Skeletal muscle tissue (tissue), 4 donors: ENCODE data around the gene HAL. TPM values are rescaled to one million over a fixed set of nuclear protein-coding genes. Genes with fewer than 3 reads are reported as not detected.

Experiments used
- H3K27ac ChIP-seq: one replicate; pipeline ENCODE4 v1.7.0; 2013; ENCODE audit warnings: mild to moderate bottlenecking, low read depth, low read length, inconsistent platforms
- H3K27me3 ChIP-seq, 3 donors: one replicate each; pipeline ENCODE4 v1.7.0; 2013; ENCODE audit warnings: low read length in 3 of 3; ENCODE audit not compliant: control insufficient read depth in 3 of 3, insufficient read depth in 3 of 3
- H3K36me3 ChIP-seq, 3 donors: one replicate each; pipeline ENCODE4 v1.7.0; 2013; ENCODE audit warnings: low read length in 3 of 3; ENCODE audit not compliant: control insufficient read depth in 3 of 3, insufficient read depth in 3 of 3
- H3K4me1 ChIP-seq, 3 donors: one replicate each; pipeline ENCODE4 v1.7.0; 2013; ENCODE audit warnings: low read length in 3 of 3, mild to moderate bottlenecking in 3 of 3; ENCODE audit not compliant: control insufficient read depth in 3 of 3, insufficient read depth in 3 of 3
- H3K4me3 ChIP-seq, 3 donors: one replicate each; pipeline ENCODE4 v1.7.0; 2013; ENCODE audit warnings: low read length in 3 of 3
- H3K9ac ChIP-seq, 3 donors: one replicate each; pipeline ENCODE4 v1.7.0; 2013; ENCODE audit warnings: low read length in 3 of 3, mild to moderate bottlenecking in 3 of 3, moderate library complexity in 2 of 3, low read depth in 1 of 3
- H3K9me3 ChIP-seq, 3 donors: one replicate each; pipeline ENCODE4 v1.7.0; 2013; ENCODE audit warnings: low read length in 3 of 3; ENCODE audit not compliant: control insufficient read depth in 3 of 3
- total RNA-seq: library from RNA; depleted of rRNA; stranded (reverse); fragments of >200 nt; gene quantifications from one replicate; pipeline ENCODE4 v1.2.3, GENCODE V29; 2014
- donor health status: Osteomylitis.

Gene HAL
- total RNA-seq, 1 donor from 2014 or later, result 0.52 TPM

GRCh38 chr12:96014943-96015599 is 18.9 kb upstream of the HAL start:
- H3K27ac ChIP-seq, result peak overlapping the region; percentile 33
- H3K9ac ChIP-seq, result no peak overlapping the region
- no peak overlapping the region for H3K4me3 ChIP-seq
- no peaks in the 10 kb centered on the region for H3K9me3 ChIP-seq
- peaks cover 29 to 47% (median 37%) of the 10 kb centered on the region in 3 donors for H3K36me3 ChIP-seq
- H3K27me3 ChIP-seq, result no peaks in the 10 kb centered on the region
- H3K4me1 ChIP-seq, result peaks cover 2 to 6% (median 3%) of the 10 kb centered on the region in 3 donors

GRCh38 chr12:96007729-96008128 is 11.6 kb upstream of the HAL start:
- no peaks in the 10 kb centered on the region for H3K4me1 ChIP-seq
- H3K27me3 ChIP-seq, result no peaks in the 10 kb centered on the region
- H3K4me3 ChIP-seq, result no peak overlapping the region
- no peaks in the 10 kb centered on the region for H3K9me3 ChIP-seq
- H3K36me3 ChIP-seq, result peaks cover 38 to 77% (median 47%) of the 10 kb centered on the region in 3 donors
- no peak overlapping the region for H3K27ac ChIP-seq
- H3K9ac ChIP-seq, result no peak overlapping the region

DNA sequence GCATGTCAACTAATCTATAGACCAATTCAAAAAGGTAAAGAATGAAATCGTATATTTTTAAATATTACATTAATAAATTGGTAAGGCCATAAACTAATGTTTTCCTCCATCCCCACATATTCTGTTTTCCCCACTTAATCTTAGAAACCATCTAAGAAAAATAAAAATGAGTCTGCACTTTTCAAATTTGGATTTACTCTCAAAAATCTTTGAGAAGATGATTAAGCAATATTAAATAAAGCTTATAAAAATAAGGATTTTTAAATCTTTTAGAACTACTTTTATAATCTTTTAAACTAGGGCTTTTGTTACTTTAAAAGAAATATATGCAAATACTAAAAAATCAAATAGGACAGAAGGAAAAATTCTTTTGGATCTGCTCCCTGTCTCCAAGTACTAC is 10.6 kb upstream of the HAL start:
- Histone ChIP-seq H3K4me1 (no peaks in the 10 kb centered on the region), H3K27me3 (no peaks in the 10 kb centered on the region), H3K9ac (no peak overlapping the region), H3K36me3 (peaks cover 28 to 71% (median 42%) of the 10 kb centered on the region in 3 donors), H3K9me3 (no peaks in the 10 kb centered on the region), H3K4me3 (no peak overlapping the region), H3K27ac (no peak overlapping the region)

DNA sequence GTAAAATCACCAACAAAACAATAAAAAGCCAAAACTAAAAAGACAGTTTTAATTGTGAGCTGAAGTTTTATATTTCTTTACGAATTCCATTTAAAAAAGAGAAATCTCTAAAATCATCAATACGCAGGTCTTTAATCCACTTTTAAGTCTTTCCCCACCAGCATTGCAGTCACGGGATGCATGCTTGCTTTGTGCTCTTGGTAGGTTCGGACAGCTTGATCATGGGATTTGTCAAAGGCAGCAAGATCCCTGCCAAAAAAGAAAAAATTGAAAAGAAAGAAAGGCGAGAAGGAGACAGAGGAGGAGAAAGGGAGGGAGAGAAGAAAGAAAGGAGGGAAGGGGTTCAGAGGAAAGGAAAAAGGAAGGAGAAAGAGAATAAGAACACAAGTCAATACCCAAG is 4.7 kb upstream of the HAL start:
- no peak overlapping the region for H3K9ac ChIP-seq
- no peak overlapping the region for H3K4me3 ChIP-seq
- peaks cover 15 to 38% (median 20%) of the 10 kb centered on the region in 3 donors for H3K36me3 ChIP-seq

DNA sequence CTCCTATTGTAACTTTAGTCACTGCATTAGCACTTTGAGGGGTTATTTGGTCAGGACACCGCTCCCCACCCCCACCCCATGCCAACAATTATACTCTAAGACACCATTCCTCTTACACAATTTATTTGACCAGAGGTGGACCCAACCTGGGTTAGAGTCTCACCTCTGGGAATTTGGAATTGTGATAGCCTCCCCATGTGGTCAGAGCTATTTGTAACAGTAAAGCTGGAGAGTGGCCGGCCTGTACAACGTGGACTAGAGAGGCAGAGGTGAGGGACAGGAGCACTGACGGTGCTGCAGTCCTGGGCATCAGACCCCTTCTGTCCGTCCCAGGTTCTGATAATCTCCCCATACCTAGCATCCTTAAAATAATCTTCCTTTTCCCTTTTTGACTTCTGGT is 3.3 kb upstream of the HAL start:
- Histone ChIP-seq H3K27ac (no peak overlapping the region), H3K27me3 (no peaks in the 10 kb centered on the region), H3K4me3 (no peak overlapping the region), H3K36me3 (peaks cover 9 to 25% (median 11%) of the 10 kb centered on the region in 3 donors), H3K9ac (no peak overlapping the region), H3K9me3 (no peaks in the 10 kb centered on the region), H3K4me1 (no peaks in the 10 kb centered on the region)

More for the DNA sequence above, 4.7 kb upstream of the HAL start:
- H3K9me3 ChIP-seq, result no peaks in the 10 kb centered on the region
- no peak overlapping the region for H3K27ac ChIP-seq
- no peaks in the 10 kb centered on the region for H3K27me3 ChIP-seq
- no peaks in the 10 kb centered on the region for H3K4me1 ChIP-seq

DNA sequence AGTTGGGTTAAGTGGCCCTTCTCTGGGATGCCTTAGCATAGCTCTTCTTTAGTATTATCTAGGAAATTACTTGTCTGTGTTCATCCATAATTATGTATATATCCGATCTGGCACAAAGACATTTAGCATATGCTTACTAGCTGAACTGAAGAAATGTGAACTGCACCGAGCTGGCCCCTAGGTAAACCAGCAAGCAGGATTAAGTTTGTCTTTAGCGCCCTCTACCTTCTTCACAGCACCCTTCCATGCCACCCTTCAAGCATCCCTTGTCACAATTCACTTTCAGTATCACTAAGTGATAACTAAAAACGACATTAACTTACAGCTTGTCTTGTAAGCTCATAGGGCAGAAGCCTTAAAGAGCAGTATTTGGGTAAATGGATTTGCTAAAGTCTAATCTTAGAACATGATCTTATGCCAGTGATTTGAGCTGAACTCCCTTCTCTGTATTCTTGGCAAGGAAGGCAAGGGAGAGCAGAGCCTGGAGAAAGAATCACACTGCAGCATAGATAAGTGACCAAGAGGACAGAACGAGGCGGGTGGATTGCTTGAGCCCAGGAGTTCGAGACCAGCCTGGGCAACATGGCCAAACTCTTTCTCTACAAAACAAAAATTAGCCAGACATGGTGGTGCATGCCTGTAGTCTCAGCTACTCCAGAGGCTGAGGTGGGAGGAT is 2.6 kb upstream of the HAL start:
- H3K36me3 ChIP-seq, result peaks cover 7 to 21% (median 8%) of the 10 kb centered on the region in 3 donors

DNA sequence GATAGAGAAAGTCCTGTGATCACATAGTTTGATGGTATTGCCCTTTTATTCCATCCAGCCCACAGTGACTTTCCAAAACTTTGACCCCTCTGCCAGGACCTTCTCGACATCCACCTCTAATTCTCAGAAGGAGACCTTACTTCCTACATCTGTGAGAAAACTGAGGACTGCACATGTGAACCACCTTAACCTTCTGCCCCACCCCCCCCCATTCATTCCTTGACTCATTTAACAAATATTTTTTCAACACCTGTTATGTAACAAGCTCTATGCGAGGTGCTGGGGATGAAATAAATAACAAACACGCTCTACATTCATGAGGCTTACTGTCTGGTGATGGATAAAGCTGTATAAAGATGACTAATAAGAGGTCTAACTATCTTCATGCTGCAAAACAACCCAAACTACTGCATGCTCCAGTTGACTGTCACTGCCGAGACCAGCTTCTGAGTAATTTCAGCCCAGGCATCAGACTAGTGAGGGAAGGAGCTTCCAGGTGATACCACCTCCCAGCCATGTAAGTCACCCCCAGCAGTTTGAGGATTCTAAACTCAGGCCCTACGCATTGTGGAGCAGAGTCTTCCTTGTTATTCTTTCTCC is 1.9 kb upstream of the HAL start:
- Histone ChIP-seq H3K4me3 (no peak overlapping the region), H3K27me3 (no peaks in the 10 kb centered on the region), H3K36me3 (peaks cover 5 to 17% (median 6%) of the 10 kb centered on the region in 3 donors), H3K9me3 (no peaks in the 10 kb centered on the region), H3K4me1 (no peaks in the 10 kb centered on the region), H3K9ac (no peak overlapping the region), H3K27ac (no peak overlapping the region)

More for the DNA sequence above, 2.6 kb upstream of the HAL start:
- Histone ChIP-seq H3K27me3 (no peaks in the 10 kb centered on the region), H3K27ac (no peak overlapping the region), H3K9me3 (no peaks in the 10 kb centered on the region), H3K4me3 (no peak overlapping the region), H3K9ac (no peak overlapping the region), H3K4me1 (no peaks in the 10 kb centered on the region)

DNA sequence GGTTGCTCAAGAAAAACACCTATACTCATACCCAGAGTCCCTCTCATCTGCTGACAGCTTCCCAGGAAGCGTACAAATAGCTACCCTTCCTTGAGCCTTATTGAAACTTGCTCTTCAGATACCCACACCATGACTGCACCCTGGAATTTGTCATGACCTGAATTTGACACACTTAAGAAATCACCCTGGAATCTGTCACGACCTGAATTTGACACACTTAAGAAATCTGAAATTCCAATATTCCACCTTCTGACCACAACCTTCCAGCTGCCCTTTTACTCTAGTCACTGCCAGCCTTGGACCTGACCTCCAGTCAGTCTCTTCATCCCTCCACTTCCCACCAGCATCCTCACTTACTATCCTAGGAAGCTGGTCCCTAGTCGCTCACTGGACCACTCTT is 1.1 kb upstream of the HAL start:
- no peak overlapping the region for H3K9ac ChIP-seq
- peaks cover 1 to 12% (median 3%) of the 10 kb centered on the region in 3 donors for H3K36me3 ChIP-seq

DNA sequence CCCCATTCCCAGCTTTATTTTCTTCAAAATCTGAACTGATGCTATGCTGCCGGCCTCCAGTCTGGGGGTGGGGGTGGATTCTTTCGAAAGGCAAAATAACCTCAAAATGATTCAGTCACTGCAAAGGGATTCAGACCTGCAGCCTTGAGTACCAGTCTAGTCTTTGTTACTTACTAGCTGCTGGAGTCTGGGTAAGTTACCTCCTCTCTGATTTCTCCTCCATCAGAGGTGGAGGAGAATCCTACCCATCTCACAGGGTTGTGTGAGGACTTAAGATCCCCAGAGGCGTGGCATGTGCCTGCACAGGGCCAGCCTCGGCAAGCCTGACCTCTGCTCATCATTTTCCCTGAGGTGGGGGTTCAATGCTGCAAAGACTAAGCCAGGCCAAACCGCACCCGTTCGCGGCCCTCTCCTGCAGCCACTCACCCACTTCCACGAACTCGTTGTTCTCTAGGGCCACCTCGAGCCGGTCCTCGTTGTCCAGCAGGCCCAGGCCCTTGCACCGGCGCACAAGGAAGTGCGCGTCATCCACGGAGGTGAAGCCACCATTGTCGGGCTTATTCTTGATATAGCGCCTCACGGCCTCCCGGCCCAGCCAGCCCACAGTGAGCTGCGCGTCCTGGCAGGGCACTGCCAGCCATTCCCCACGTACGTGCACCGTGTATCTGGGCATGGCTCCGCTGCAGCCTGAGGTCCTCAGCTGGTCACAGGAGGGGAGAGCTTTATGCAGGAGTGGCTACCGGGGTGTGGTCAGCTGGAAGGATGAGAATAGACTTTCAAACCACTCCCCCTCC is 709 bp downstream of the HAL start:
- H3K9ac ChIP-seq, result no peak overlapping the region
- no peaks in the 10 kb centered on the region for H3K27me3 ChIP-seq
- no peaks in the 10 kb centered on the region for H3K4me1 ChIP-seq
- H3K9me3 ChIP-seq, result no peaks in the 10 kb centered on the region
- H3K36me3 ChIP-seq, result peaks cover 0 to 4% (median 0%) of the 10 kb centered on the region in 3 donors
- no peak overlapping the region for H3K4me3 ChIP-seq
- no peak overlapping the region for H3K27ac ChIP-seq

More for the DNA sequence above, 1.1 kb upstream of the HAL start:
- H3K27me3 ChIP-seq, result no peaks in the 10 kb centered on the region
- no peak overlapping the region for H3K4me3 ChIP-seq
- H3K9me3 ChIP-seq, result no peaks in the 10 kb centered on the region
- no peaks in the 10 kb centered on the region for H3K4me1 ChIP-seq
- H3K27ac ChIP-seq, result no peak overlapping the region
